NCI-H526 (cell line): ENCODE results near the gene BROX.

Source experiments
- DNase-seq, 2 experiments: peaks; one replicate each; lab custom pipeline; 2025; lab: John Stamatoyannopoulos, UW

BROX gene

DNA sequence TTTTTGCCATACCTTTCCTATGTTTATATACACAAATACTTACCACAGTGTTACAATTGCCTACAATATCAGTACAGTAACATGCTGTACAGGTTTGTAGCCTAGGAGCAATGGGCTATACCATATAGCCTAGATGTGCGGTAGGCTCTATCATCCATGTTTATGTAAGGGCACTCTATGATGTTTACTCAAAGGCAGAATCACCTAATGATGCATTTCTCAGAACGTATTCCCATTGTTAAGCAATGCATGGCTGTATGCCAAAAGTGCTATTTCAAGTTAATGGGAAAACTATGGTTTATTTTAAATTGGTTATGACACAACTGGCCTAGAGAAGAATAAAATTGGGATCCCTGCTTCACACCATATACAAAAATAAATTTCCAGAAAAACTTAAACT is 65.6 kb downstream of the BROX start:
- DNase-seq: no peak

DNA sequence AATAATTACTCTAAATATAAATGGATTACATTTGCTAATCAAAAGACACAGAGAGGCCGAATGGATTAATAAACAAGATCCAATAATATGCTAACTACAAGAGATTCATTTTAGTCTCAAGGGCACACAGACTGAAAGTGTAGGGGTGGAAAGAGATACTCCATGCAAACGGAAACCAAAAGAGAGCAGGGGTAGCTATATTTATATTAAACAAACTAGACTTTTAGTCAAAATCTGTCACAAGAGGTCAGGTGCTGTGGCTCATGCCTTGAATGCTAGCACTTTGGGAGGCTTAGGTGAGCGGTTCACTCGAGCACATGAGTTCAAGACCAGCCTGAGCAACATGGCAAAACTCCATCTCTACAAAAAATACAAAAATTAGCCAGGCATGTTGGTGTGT is 68.9 kb downstream of the BROX start:
- DNase-seq: no peak

GRCh38 chr1:222783051-222783450 is 70.7 kb downstream of the BROX start:
- no peak for DNase-seq

DNA sequence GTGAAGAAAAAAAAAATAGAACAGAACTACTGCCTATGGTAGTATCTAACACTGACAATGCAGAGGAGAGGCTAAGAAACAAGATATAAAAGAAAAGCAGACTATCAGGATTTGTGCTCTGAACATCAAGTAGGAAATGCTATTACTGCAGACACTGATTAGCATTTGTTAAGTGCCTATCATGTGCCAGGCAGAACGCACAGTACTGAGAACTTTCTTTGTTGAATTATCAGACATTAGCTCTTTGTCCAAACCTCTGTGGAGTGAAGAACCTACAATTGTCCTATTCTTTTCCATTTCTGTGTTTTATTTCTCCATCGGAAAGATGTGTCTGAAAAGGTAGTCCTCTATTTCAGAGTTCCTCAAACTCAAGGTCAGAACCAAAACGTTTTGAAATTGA is 72.0 kb downstream of the BROX start:
- no peak for DNase-seq
